ENCODE measurements around the gene ONECUT1. TPM values are rescaled to one million over a fixed set of nuclear protein-coding genes. Genes with fewer than 3 reads are reported as not detected.

The ONECUT1 gene
- total and polyA plus RNA-seq, 10 of the 15 experiments (the other 5 are each of a cell fraction or from before 2014, with no cell fraction given) = 0.28 TPM; not detected in 9

GRCh38 chr15:52757496-52757895, 32.6 kb downstream of the ONECUT1 start:
- H4K20me1 ChIP-seq (ENCODE audit: control insufficient read depth, insufficient read depth) = no peaks in the 10 kb centered on the region
- H3K79me2 ChIP-seq (ENCODE audit: control insufficient read depth, insufficient read depth, low read length) = no peaks in the 10 kb centered on the region
- no peak overlapping the region for H2AFZ ChIP-seq (ENCODE audit: control insufficient read depth, low read depth, low read length)
- ChIA-PET SMC1A (ENCODE audit: uncharacterized antibody, unreplicated experiment) (no interaction called here), POLR2A (no interaction called here), RAD21 (ENCODE audit: unreplicated experiment) (no interaction called here), CTCF (interaction anchor here (0.7 to 1.4 kb wide), 2 partner anchors 10 to 22 kb away, joined by 3 read pairs; no protein-coding TSS in a partner anchor)
- no TSS peak for BruUV-seq (replicated peaks)
- H3K27ac ChIP-seq (ENCODE audit: control insufficient read depth, insufficient read depth) = no peak overlapping the region
- ATAC-seq (no peak), DNase-seq (ENCODE audit: low read depth, low spot score) (no peak), FAIRE-seq (no peak)
- H3K36me3 ChIP-seq (ENCODE audit: control insufficient read depth in 2 of 2, insufficient read depth in 2 of 2, low read length in 1 of 2) = no peaks in the 10 kb centered on the region
- 63% methylated on average over 6 of the region's 6 CpGs for WGBS (ENCODE audit: insufficient coverage, insufficient replicate concordance, low lambda C conversion rate, missing lambda C conversion rate)
- H3K9me3 ChIP-seq (replicated peaks; ENCODE audit: control insufficient read depth, insufficient read depth, low read length) = no peaks in the 10 kb centered on the region
- in situ Hi-C loops (cut with MboI) = no loop called here
- H3K4me1 ChIP-seq (ENCODE audit: control insufficient read depth, insufficient read depth, low read length) = no peaks in the 10 kb centered on the region
- TF ChIP-seq TARDBP (IDR thresholded peaks at IDR 0.05; ENCODE audit: borderline replicate concordance) (no peak), DPF2 (IDR thresholded peaks at IDR 0.05) (no peak), BRCA1 (IDR thresholded peaks at IDR 0.05; ENCODE audit: low read depth, low read length) (no peak), CHD1 (IDR thresholded peaks at IDR 0.05; ENCODE audit: low read depth, low read length) (no peak), SREBF2 (IDR thresholded peaks at IDR 0.05; ENCODE audit: low read length) (no peak), HDAC2 (IDR thresholded peaks at IDR 0.05) (no peak), ZBTB40 (IDR thresholded peaks at IDR 0.05; ENCODE audit: borderline replicate concordance) (no peak), ZNF207 (IDR thresholded peaks at IDR 0.05; ENCODE audit: borderline replicate concordance) (no peak), ATF2 (IDR thresholded peaks at IDR 0.05; ENCODE audit: low read length) (no peak)
- H3K4me2 ChIP-seq (ENCODE audit: control insufficient read depth, insufficient read depth) = no peak overlapping the region
- no peak overlapping the region for H3K4me3 ChIP-seq
- intact Hi-C loops (cut with micrococcal nuclease; ENCODE audit: unreplicated experiment) = no loop called here
- H3K9ac ChIP-seq (ENCODE audit: control insufficient read depth, insufficient read depth, low read length) = no peak overlapping the region
- no peaks in the 10 kb centered on the region; a peak in 1 of 4 replicates for H3K27me3 ChIP-seq (replicated peaks in 1 of 2; ENCODE audit: control insufficient read depth in 2 of 2, insufficient read depth in 2 of 2, low read length in 1 of 2)
